Activated CD4-positive, alpha-beta T cell treated with anti-CD3 and anti-CD28 coated beads for 48 hours (primary cell): Measurements from ENCODE around the gene IDH3A.

Source experiments
- DNase-seq: peaks from one replicate; pipeline ENCODE4 v3.0.0-alpha.2; 2020

IDH3A gene

DNA sequence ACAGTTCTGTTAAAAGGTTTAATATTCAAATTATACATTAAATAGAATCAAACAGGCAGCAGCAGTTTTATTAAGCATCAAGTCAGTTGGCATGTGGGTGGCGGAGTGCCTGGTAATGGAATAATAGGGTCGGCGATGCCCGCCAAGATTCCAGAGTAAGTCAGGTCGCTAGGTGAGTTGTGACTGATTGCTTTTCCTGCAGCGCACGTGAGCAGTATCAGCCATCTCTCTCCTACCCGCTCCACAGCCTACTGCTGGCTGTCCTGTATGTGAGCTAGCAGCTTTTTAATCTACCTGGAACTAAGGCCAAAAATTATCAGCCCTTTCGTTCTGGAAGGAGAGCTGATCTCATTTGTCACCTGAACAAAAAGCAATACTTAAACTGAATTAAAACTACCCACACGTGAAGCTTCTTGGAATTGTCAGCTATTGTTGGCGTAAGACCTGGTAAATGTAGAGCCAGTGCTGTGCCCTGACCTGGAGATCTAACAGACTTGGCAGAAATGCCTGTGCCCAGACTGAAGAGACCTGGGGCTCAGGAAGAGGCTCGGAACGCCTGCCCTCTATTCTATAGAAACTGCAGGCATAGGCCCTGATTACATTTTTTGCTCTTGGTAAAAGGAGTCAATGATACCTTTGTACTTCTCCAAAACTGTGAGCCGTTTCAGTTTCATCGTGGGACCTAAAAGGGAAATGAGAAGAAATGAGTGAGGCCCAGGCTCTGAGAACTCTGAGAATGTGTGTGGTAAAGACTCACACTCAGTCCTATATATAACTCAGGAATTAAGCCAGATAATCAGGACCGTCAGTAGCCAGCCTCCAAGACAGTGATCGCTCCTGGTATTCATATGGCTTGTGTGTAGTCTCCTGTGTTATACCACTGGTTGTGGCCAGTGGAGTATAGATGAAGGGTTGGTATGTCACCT, 21.9 kb downstream of the IDH3A start:
- no peak for DNase-seq

DNA sequence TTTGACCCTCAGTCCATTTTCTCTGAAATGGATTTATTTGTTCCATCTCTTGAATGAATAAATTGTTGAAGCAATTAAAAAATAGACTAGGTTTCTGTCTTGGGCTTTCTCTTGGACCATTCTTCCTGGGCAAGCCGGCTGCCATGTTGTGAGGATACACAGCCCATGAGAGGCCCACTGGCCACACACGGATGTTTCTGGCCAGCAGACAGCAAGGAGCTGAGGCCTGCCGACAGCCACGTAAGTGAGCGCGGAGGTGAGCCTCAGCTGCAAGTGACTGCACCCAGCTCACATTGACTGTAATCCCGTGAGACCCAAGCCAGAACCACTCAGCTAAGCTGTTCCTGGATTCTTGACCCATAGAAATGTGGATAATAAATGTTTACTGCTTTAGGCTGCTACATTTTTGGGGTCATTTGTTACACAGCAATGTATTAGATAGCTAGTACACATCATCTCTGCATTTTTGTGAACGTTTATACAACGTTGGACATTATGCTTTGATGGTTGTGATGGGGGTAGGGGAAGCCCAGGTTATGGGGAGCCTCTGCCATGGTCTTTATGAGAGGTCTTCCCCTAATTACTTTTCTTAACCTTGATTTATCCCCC, 22.8 kb downstream of the IDH3A start:
- no peak for DNase-seq

DNA sequence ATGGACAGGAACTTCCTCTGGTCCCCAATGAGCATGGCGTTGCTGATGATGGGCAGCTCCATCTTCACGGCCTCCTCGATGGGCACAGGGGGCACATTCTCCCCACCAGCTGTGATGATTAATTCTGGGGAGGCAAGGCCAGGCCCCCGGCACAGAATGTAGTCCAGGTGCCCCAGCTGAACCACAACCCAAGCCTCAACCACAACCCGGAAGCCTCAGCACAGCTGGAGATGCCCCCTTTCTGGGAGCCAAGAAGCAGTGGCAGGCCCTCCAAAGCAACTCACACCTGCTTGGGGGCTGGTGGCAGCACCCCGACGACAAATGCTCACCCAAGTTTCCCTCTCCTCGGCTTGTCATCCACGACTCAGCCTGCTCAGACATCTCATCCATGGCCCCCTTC, 25.2 kb downstream of the IDH3A start:
- no peak for DNase-seq

DNA sequence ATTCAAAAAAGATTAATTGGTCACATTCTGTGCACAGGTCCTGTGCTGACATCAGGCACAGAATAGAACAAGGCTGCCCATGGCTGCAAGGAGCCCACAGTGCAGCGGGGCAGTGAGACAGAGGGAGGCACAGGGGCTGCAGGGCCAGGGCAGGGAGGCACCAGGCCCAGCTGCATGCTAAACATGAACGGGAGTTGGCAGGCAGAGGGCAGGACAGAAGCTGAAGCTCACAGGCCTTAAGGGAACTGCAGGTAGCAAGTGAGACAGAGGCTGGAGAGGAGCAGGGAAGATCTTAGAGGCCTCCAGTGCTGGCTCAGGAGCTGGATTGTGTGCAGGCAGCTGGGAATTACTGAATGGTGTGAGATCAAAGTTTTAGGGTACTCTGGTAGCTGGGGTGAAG, 26.2 kb downstream of the IDH3A start:
- DNase-seq: no peak

DNA sequence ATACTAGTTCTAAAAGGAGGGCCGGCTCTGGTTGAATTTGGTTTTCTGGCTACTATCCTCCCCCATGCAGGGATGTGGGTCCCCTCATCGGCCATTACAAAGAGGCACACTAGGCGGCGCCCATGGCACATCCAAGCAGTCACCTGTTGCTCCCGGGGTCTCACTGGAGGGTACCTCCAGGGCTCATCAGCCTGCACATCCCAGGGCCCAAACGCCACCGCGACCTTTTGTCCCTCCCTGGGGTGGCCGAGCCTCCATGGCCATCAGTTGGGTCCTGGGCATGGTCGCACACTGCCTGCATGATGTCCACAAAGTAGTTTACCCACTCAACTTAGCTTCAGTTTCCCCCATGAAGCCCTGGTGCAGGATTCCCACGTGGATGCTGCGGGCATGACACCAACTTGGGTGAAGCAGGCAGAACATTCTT, 28.3 kb downstream of the IDH3A start:
- DNase-seq: peak; percentile 53

DNA sequence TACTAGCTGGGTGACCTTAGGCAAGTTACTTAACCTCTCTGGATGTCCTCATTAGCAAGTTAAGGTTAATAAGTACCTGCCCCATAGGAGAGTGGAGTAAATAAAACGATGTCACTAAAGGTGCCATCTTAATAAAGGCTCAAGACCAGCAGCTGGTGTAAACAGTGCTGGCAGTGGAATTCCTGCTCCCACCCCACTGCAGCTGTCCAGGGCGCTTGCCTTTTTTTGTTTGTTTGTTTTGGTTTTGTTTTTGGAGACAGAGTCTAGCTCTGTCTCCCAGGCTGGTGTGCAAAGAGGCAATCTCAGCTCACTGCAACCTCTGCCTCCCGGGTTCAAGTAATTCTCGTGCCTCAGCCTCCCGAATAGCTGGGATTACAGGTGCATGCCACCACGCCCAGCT, 28.9 kb downstream of the IDH3A start:
- no peak for DNase-seq

DNA sequence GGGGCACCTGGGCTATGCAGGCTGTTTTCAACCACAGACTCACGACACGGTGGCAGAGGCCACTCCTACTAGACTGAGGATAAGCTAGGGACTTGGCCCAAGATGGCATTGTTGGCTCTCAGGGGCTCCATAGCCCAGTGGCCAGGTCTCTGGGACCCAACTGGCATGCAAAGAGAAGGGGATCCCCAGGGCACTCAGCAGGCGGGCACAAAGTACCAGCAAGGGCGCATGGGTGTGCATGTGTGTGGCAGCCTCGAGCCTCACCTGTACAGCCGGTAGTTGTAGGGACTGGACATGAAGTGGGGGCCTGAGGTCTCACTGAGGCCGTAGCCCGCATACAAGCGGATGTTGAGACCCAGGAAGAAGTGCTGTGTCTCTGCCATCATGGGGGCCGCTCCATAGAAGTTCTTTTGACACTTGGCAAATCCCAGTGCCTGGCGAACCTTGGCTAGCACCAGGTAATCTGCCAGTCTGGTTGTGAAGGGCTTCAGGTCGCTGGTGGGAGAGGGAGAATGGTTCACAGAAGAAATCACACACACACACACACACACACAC, 30.2 kb downstream of the IDH3A start:
- no peak for DNase-seq

DNA sequence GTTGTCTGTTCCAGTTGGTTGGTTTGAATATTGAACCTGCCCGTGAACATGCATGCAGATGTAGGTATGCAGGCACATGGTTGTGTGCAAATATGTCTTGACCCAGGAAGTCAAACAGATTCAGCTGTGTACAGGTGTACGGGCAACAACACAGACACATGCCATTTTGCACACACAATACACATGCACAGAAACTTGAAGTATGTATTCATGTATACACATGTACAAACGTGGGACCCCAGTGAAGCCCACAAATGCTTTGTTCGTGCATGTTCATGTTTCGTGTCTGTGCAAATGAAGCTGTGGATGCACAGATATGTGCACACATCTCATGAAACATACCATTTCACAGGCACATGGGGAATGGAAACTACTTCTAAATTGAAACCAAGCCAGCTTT, 30.7 kb downstream of the IDH3A start:
- no peak for DNase-seq

DNA sequence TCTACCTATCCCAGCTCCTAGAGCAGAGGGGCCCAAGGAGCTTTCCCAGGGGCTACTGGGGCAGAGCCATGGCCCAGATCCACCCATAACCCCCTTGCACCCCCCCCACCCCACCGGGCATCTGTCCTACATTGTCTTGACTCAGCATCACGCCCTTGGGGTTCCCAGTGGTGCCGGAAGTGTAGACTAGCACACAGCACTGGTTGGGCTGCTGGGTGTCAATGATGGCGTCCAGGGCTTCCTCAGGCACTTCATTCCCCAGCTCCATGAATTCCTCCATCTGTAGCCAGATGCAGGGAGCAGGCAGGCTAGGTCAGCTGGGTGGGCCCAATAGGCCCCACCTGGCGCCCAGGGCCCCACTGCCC, 33.2 kb downstream of the IDH3A start:
- DNase-seq: no peak

DNA sequence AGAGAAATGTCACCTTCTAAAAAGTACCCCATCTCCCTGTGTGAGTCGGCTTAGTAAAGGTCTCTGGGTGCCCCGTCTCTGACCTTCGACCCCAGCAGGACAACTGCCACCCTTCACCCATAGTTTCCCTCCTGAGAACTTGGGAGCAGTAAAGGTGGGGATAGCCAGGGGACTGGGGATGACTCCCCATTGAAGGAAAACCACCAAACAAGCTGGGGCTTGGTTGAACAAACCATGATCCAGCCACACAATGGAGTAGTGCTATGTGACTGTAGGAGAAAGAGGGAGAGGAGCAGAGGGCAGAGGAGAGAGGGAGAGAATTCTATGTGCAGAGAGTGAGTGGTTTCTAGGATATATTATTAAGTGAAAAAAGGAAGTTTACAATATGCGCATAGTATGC, 33.7 kb downstream of the IDH3A start:
- DNase-seq: no peak

DNA sequence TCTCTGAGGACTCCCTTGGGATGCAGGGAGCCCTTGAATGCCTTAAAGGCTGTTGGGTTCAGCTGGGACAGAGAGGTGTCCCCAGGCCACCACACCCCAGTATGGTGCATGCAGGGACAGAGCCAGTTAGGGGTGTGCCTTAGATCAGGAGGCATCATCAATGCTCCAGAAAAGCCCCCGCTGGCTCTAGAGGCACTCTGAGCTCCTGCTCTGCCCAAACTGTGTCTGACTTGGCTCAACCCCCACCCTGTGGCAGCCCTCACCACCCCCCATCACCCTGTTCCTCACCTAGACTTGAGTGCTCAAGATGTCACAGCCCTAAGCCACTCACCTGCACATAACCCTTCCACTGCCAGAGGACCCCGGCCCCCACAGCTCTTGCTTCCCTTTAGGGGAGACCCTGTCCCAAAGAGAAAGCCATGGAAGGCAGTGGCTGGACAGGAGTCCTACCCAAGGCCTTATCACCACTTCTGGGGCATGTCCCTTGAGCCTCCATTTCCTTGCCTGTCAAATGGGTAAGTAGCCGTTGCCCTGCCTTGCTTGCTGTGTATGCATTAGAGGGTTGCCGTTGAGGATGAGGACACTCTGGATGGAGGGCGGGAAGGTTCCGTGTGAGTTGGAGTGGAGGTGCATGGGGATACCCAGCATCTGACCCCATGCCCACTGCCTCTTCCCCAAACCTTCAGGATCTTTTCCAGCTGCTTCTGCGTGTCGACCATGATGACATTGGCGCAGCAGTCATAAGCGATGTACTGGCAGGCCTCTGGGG, 43.8 kb downstream of the IDH3A start:
- DNase-seq: no peak

DNA sequence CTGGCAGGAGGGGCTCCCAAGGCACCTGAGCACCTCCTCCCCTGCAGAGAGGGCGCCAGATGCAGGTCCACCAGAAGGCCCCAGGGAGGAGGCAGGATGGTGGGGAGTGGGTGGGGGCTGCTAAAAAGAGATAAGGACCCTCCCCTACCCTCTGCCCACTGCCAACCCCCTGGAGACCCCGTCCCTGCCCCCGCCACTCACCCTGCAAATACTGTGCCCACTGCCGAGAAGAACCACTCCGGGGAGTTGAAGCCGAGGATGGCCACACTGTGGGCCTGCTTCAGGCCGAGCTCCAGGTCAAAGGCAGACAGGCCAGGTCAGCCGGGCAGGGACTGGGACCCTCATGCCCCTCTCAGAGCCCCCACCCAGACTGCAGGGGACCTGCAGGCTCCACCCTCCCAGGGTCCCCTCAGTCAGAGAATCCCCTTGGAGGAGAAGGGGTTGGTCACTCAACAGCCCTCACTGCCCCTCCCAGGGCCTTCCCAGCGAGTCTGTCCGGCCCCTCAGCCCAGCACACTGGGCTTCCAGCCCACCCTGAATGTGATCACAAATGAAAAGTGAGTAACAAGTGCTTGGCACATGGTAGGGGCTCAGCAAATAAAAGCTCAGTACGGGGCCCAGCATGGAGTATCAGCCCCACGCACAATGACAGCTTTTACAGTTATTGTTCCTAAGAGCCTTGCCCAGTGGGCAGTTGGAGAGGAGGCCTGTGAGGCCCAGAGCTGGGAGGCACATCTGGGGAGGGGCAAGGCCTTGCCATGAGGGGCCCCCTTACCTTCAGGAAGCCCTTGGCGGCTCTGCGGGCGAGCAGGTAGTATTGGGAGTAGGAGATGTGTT, 44.8 kb downstream of the IDH3A start:
- DNase-seq: no peak

DNA sequence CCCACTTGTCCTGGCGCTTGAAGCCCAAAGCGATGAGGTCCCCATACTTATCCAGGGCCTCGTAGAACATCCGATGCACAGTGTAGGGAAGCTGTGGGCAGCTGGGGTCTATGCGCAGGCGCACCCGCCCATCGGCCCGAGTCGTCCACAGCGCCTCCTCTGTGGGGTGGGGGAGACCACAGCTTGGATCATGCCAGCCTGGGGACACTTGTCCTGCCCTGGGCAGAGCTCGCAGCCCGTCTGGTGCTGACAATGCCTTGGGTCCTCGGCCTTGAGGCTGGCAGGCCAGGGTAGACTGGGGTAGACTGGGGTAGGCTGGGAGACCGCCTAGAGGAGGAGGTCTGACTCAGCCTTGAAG, 45.4 kb downstream of the IDH3A start:
- DNase-seq: no peak

DNA sequence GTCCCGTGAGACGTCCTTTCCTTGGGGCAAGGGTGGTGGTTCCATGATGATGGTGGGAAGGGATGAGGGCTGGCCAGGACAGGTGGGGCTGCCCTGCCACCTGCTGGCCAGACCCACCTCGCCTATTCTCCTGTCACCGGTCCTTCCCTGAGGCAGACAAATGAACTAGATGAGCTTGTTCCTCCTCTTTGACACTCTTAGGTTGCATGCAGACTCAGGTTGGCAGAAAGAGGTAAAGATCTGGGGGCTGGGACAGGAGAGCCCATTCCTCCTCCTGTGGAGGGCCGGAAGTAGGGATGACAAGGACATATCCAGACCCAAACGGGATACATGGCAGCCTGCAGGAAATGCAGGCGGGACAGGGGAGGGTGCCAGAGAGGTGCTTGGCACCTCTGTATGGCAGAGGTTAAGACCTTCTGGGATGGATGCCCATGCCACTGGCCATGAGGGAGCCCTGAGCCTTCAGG, 46.6 kb downstream of the IDH3A start:
- peak; percentile 55 for DNase-seq

DNA sequence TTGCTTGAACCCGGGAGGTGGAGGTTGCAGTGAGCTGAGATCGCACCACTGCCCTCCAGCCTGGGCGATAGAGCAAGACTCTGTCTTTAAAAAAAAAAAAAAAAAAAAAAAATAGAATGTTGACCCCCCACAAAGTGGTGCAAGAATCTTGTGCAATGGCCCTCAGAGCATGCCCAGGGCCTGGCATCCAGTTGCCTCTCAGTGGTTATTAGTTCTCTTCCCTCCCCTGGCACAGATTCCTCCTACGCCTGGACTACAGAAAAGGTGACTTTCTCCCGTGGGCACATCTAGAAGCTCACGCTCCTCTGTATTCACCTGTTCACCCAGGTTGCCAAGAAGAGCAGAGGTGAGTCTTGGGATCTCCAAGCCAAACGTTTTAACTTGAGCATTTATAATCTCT, 48.5 kb downstream of the IDH3A start:
- no peak for DNase-seq

DNA sequence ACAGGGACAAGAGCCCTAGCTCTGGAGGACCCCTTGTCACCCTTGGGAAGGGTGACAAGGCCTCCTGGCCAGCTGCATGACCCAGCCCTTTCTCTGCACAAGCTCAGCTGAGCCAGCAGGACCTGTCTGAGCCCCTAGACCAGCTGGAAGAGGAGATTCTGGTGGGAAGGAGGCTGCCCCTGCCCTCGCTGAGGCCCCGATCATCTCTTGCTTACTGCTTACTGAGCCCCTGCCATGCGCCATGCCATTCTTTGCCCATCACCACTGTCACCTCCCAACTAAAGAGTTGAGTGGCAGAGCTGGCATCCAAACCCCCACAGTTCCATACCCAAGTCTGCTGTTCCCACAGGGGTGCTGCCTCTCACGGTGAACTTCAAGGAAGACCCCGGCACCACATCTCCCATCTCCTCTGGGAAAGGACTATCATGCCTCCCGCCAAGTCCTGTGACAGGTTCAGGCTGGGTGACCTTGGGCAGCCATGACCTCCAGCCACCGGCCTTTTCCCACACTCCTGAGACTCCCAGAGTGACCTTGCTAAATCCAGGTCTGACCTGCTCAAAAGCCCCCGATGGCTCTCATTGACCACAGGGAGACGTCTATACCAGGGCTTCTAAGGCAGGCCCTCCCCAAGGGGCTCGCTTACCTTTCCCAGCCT, 51.2 kb downstream of the IDH3A start:
- no peak for DNase-seq

DNA sequence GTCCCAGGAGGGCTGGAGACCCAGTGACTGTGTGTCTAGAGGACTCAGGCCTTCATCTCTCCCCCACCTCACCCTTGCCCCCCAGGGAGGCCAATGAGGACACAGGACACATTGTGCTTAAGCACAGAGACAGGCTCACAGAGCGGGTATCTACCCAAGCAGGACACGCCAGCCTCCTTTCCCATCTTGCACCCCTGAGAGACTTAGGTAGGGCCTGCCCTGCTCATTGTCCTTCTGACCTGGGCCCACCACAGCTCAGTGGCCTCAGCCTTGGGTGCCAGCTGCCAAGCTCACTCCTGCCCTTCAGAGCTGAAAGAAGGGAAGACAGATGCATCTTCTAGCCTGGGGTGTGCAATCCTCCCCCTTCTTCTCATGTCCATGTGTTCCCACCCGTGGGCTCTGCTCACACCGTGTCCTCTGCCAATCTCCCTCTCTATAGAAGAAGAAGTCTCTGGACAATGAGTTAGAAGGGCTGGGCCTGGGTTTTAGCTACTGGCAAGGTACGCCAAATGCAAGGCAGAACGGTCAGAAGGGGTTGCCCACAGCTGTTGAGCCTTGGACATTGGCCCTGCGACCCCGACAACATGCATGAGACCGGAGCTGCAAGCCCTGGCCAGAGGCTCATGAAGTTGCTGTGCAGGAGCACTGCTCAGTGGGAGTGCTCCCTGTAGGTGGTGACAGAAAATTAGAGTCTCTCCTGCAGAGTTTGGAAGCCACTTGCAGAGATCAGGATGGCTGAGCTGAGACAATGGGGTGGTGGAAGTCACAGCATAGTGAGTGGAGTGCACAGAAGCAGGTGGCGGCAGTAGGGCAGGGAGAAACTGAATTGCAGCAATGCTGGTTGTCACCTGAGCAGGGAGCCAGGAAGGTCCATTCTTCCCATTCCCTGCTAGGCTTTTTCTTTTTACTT, 52.4 kb downstream of the IDH3A start:
- DNase-seq: no peak

DNA sequence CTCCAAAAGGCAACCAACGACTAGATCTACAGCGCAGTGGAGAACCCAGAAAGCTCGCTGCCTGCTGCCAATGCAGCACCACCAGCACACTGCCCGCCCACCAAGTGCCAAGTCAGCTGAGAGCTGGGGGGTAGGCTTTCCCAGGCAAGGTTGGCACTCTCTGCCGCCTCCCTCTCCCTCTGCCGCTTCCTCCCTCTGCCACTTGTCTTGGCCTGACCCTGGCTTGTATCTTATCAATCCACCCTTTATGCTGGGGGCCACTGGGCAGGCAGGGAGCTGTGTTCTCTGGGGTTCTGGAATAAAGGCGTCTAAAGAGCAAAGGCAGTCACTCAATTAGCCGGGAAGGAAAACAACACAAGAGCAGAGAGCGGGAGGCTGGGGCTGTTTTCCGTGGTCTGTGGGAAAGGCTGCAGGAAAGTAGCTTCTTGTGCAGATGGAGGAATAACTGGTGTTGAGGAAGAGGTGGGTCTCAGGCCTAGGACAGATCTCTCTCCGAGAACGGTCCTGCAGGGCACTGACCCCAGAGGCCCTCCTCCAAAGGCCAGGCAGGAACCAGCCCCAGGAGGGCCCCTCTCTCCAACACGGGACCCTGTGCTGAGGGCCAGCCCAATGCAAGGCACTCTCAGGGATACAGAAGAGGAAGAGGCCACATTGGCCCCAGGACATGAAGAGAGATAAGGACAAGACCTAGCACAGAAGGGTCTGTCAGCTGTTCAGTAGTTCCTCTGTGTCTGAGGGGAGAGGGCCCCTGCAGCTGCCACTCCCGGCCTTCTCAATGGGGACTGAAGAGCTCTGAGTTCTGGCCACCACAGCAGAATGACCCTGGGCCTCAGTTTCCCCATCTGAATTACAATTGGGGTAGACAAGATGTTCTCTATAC, 54.4 kb downstream of the IDH3A start:
- DNase-seq: no peak

DNA sequence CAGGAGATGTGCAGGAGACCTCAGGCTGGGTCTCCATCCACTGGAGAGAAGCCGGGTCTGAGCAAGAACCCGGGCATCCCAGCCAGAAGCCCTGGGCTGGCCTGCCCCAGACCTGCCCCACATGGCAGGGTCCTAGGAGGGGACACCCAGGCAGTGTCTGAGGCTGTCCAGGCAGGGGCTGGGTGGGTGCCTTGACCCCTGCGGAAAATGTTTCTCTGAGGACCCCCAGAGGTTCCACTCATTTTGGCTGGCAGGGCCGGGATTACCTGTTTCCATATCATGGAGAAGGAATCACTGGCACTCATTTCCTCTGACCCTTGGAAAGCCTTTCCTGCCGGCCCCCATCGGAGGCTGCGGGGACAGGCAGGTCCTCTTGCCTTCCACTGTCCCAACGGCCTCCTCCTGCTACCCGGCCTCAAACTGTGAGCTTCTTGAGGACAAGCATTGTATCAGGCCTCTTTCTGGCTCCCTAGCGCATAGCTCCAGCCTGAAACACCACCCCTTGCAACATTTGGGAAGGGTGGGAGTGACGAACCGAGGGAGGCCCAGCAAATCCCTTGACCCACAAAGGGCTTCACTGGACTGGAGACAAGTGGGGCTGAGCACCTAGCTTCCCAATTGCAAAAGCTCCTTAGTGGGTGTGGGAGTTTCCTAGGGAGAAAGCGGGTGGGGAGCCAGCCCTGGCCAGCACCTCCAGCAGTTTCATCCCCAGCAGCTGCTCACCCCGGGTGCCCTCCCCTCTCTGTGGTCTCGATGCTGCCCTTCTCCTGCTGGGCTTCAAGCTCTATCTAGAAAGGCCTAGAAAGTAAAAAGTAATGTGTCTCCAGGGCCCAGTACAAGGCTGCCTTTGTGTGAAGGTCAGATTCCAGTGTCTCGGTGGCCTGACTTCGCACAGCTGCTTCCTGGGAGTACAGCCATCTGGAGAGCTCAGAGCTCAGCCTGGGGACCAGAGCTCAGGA, 55.5 kb downstream of the IDH3A start:
- no peak for DNase-seq
